CD14-positive monocyte (primary cell): ENCODE measurements around the gene CENPV. TPM values are rescaled to one million over a fixed set of nuclear protein-coding genes. Genes with fewer than 3 reads are reported as not detected.
"Not testable (repeated sequence)": the region's sequence is repeated elsewhere in the genome, so short reads cannot be mapped to it uniquely, and the experiment has no call there.

Experiments used
- DNase-seq, 3 donors: peaks; one replicate each; pipeline ENCODE4 v3.0.0-alpha.2; 2011 to 2022
- H2AFZ ChIP-seq: 2 replicates; pipeline ENCODE4 v1.6.0; 2012; ENCODE audit warnings: mild to moderate bottlenecking, low read depth, low read length, inconsistent platforms; ENCODE audit not compliant: insufficient read depth, poor library complexity, severe bottlenecking
- H3K27ac ChIP-seq, 2 donors: 1 replicate in 1 of 2; 2 replicates in 1 of 2; pipeline ENCODE4 v1.5.1; 2012 to 2013; ENCODE audit warnings: low read length in 2 of 2, control low read depth in 1 of 2, inconsistent platforms in 1 of 2, low read depth in 1 of 2, mild to moderate bottlenecking in 1 of 2
- H3K27me3 ChIP-seq, 2 donors: one replicate each; pipeline versions ENCODE4 v1.6.0 to v1.6.1; 2011 to 2013; ENCODE audit warnings: low read length in 2 of 2; ENCODE audit not compliant: control insufficient read depth in 2 of 2, insufficient read depth in 2 of 2
- H3K36me3 ChIP-seq, 2 donors: replicated peaks in 1 of 2; 1 replicate in 1 of 2; 2 replicates in 1 of 2; pipeline versions ENCODE4 v1.5.1 to v1.6.1; 2012 to 2013; ENCODE audit warnings: low read length in 2 of 2, control low read depth in 1 of 2, inconsistent platforms in 1 of 2, mild to moderate bottlenecking in 1 of 2; ENCODE audit not compliant: insufficient read depth in 2 of 2, control insufficient read depth in 1 of 2
- H3K4me1 ChIP-seq, 2 donors: 1 replicate in 1 of 2; 2 replicates in 1 of 2; pipeline versions ENCODE4 v1.5.1 to v1.6.1; 2012 to 2013; ENCODE audit warnings: low read length in 2 of 2, control low read depth in 1 of 2, inconsistent platforms in 1 of 2, mild to moderate bottlenecking in 1 of 2, moderate library complexity in 1 of 2; ENCODE audit not compliant: insufficient read depth in 2 of 2, control insufficient read depth in 1 of 2
- H3K4me2 ChIP-seq: replicated peaks from 2 replicates; pipeline ENCODE3; 2012; ENCODE audit warnings: low read length, moderate library complexity, mild to moderate bottlenecking; ENCODE audit not compliant: poor library complexity, severe bottlenecking; ENCODE audit errors: extremely low read depth
- H3K4me3 ChIP-seq, 3 experiments: fragments of 200-600 bp in 1 of 3; sonication (generic) in 1 of 3; replicated peaks in 1 of 3; 1 replicate in 2 of 3; 2 replicates in 1 of 3; pipeline ENCODE4 v1.5.1; 2011 to 2013; ENCODE audit warnings: low read length in 3 of 3, mild to moderate bottlenecking in 3 of 3, control low read depth in 2 of 3, low read depth in 2 of 3, inconsistent platforms in 1 of 3, moderate library complexity in 1 of 3
- H3K79me2 ChIP-seq: 2 replicates; pipeline ENCODE4 v1.6.0; 2012; ENCODE audit warnings: mild to moderate bottlenecking, control low read depth, inconsistent platforms, low read length, moderate library complexity; ENCODE audit not compliant: insufficient read depth
- H3K9ac ChIP-seq: 2 replicates; pipeline ENCODE4 v1.6.0; 2017; ENCODE audit warnings: low read length, mild to moderate bottlenecking; ENCODE audit not compliant: insufficient read depth, poor library complexity, severe bottlenecking
- H3K9me3 ChIP-seq, 2 donors: replicated peaks in 1 of 2; 1 replicate in 1 of 2; 2 replicates in 1 of 2; pipeline versions ENCODE4 v1.5.1 to v1.6.1; 2012 to 2013; ENCODE audit warnings: low read length in 2 of 2, control low read depth in 1 of 2; ENCODE audit not compliant: control insufficient read depth in 1 of 2, insufficient read depth in 1 of 2
- H4K20me1 ChIP-seq: 2 replicates; pipeline ENCODE4 v1.6.0; 2012; ENCODE audit warnings: mild to moderate bottlenecking, low read length, control low read depth, moderate library complexity; ENCODE audit not compliant: insufficient read depth
- H3K27ac Mint-ChIP-seq, 7 donors: one replicate each; pipeline ENCODE4 v1.8.0; 2020; ENCODE audit warnings: mild to moderate bottlenecking in 7 of 7, mixed read lengths in 7 of 7, moderate library complexity in 6 of 7, inconsistent platforms in 2 of 7
- H3K27me3 Mint-ChIP-seq, 3 donors: one replicate each; pipeline ENCODE4 v1.8.0; 2021 to 2022; ENCODE audit warnings: low read depth in 3 of 3, mild to moderate bottlenecking in 3 of 3, mixed read lengths in 3 of 3, moderate library complexity in 3 of 3, inconsistent platforms in 1 of 3
- H3K36me3 Mint-ChIP-seq, 2 donors: one replicate each; pipeline ENCODE4 v1.8.0; 2020; ENCODE audit warnings: mixed read lengths in 2 of 2, inconsistent platforms in 1 of 2, mild to moderate bottlenecking in 1 of 2
- H3K4me1 Mint-ChIP-seq: one replicate; pipeline ENCODE4 v1.8.0; 2020; ENCODE audit warnings: mild to moderate bottlenecking, mixed read lengths
- H3K4me3 Mint-ChIP-seq, 2 donors: one replicate each; pipeline ENCODE4 v1.8.0; 2020; ENCODE audit warnings: mild to moderate bottlenecking in 2 of 2, mixed read lengths in 2 of 2, moderate library complexity in 1 of 2
- H3K9me3 Mint-ChIP-seq, 7 donors: one replicate each; pipeline ENCODE4 v1.8.0; 2020 to 2022; ENCODE audit warnings: mixed read lengths in 7 of 7, mild to moderate bottlenecking in 6 of 7, moderate library complexity in 6 of 7, inconsistent platforms in 2 of 7
- CTCF ChIP-seq: fragments of 200-600 bp; IDR thresholded peaks from one replicate; pipeline ENCODE4 v1.8.0; 2022; ENCODE audit warnings: antibody characterized with exemption, mild to moderate bottlenecking
- WGBS: methylation state at CpG from one replicate; pipeline ENCODE4 v1.1.5; 2013; ENCODE audit warnings: missing lambda C conversion rate; ENCODE audit not compliant: insufficient coverage; 5-methylcytosine and 5-hydroxymethylcytosine counted together
- intact Hi-C, 2 donors: fragments of 100-400 bp; cut with micrococcal nuclease; formaldehyde crosslinking; loops; one replicate each; pipeline versions ENCODE4 v1.15.0 to v1.15.1; 2023
- polyA plus RNA-seq, 3 donors: library from polyadenylated mRNA; depleted of rRNA in 1 of 3; unstranded in 2 of 3; stranded (reverse) in 1 of 3; fragments of 300-500 nt in 2 of 3; fragments of >200 nt in 1 of 3; fragmentation: Illumina TruSeq in 2 of 3; gene quantifications; 1 replicate in 2 of 3; 2 replicates in 1 of 3; pipeline ENCODE4 v1.2.3, GENCODE V29; 2012 to 2021

CENPV gene
- polyA plus RNA-seq, 3 donors: 0.50 to 1.1 (median 0.80) TPM

DNA sequence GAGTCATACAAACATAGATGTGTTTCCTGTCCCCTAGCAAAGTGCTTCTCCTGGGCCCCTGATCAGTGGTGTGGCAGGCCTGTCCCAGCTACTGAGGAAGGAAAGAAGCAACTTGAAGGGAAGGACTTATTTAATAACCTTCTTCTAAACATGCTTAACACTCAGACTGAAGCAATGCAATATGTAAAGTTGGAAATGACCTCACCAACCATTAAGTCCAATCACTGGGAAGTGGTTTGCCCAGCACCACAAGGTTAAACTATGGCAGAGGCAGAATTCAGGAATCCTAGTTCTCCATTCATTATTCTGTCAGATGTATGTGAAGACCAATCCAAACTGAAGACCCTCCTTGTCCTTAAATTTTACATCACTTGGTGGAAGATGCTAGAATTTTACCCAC lies 39.1 kb downstream of the CENPV start:
- H3K79me2 ChIP-seq: no peaks in the 10 kb centered on the region
- H3K4me3 ChIP-seq: no peak overlapping the region
- Mint-ChIP-seq H3K36me3 (peaks cover 13 to 14% of the 10 kb centered on the region in 2 donors), H3K9me3 (peaks cover 0 to 5% (median 0%) of the 10 kb centered on the region in 7 donors), H3K27ac (no peak overlapping the region), H3K4me3 (no peak overlapping the region), H3K4me1 (no peaks in the 10 kb centered on the region), H3K27me3 (peaks cover 0 to 2% (median 0%) of the 10 kb centered on the region in 3 donors)
- H2AFZ ChIP-seq: no peak overlapping the region
- no peaks in the 10 kb centered on the region for H4K20me1 ChIP-seq
- intact Hi-C loops: no loop called here
- no peak overlapping the region for H3K27ac ChIP-seq
- no peaks in the 10 kb centered on the region for H3K9me3 ChIP-seq
- no peak overlapping the region for H3K4me2 ChIP-seq
- peaks cover 0 to 4% of the 10 kb centered on the region in 2 donors for H3K36me3 ChIP-seq
- H3K27me3 ChIP-seq: no peaks in the 10 kb centered on the region
- no peaks in the 10 kb centered on the region for H3K4me1 ChIP-seq
- DNase-seq: no peak
- H3K9ac ChIP-seq: no peak overlapping the region
- no peak for TF ChIP-seq CTCF

DNA sequence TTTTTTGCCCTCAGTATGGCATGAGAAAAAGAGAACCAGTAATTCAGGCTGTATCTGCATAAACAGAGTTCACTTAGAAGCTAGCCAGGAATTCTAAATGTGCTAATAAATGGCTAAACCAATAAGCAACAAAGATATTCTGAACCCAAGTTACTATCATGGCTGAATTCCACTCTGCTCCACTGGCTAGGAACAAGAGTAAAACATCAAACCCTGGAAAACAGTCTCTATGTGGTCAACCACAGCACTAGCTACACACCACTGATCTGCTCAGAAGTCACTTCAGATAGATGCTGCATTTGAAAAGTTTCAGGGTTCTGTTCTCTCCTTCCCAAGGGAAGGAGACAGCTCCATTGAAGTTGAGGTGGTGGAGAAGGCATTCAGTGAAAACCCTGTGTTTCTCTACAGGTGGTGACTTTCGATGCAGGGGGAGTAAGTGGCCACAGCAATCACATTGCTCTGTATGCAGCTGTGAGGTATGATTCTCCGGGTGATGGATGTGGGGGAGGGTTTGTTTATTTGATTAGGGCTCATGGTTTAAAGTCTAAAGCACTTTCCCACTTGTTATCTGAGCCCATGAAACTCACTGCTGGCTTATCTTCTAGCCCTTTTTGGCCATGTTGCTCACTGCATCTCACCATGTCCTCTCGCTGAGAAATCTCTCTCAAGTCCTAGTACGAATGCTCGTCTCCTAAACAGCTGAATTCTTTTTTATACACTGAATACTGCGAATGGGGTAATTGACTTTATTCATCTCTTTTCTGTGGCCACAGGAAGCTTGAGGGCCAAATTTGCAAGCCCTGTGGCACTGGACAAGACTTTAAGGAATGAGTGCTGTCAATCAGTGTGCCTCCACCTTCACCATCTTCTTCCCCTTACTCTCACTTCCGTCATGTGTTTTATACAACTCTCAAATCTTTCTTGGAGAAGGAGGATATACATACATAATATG lies 39.9 kb downstream of the CENPV start:
- peaks cover 13 to 14% of the 10 kb centered on the region in 2 donors for H3K36me3 Mint-ChIP-seq

GRCh38 chr17:16312061-16312460 lies 41.2 kb downstream of the CENPV start:
- H3K9me3 Mint-ChIP-seq, H3K27me3 Mint-ChIP-seq, H3K27ac Mint-ChIP-seq, H3K9ac ChIP-seq, H3K9me3 ChIP-seq, H3K79me2 ChIP-seq, H3K4me1 ChIP-seq, H3K4me2 ChIP-seq, DNase-seq, H3K27ac ChIP-seq, H3K27me3 ChIP-seq, H3K4me3 ChIP-seq, H3K4me3 Mint-ChIP-seq, H3K4me1 Mint-ChIP-seq, H4K20me1 ChIP-seq, H3K36me3 ChIP-seq, intact Hi-C loops, H2AFZ ChIP-seq: not testable (repeated sequence)
- WGBS: over 99% methylated on average over 24 of the region's 34 CpGs
- H3K36me3 Mint-ChIP-seq: peaks cover 10 to 14% of the 10 kb centered on the region in 2 donors

More for the DNA sequence above, 39.9 kb downstream of the CENPV start:
- Histone ChIP-seq H3K79me2 (no peaks in the 10 kb centered on the region), H3K9me3 (no peaks in the 10 kb centered on the region), H3K4me3 (no peak overlapping the region), H3K27me3 (no peaks in the 10 kb centered on the region), H3K4me2 (no peak overlapping the region), H3K27ac (no peak overlapping the region), H3K9ac (no peak overlapping the region), H4K20me1 (no peaks in the 10 kb centered on the region), H2AFZ (no peak overlapping the region), H3K36me3 (peaks cover 0 to 4% of the 10 kb centered on the region in 2 donors), H3K4me1 (no peaks in the 10 kb centered on the region)
- no peaks in the 10 kb centered on the region for H3K4me1 Mint-ChIP-seq
- intact Hi-C loops: no loop called here
- no peak overlapping the region for H3K4me3 Mint-ChIP-seq
- H3K27me3 Mint-ChIP-seq: peaks cover 0 to 2% (median 0%) of the 10 kb centered on the region in 3 donors
- H3K27ac Mint-ChIP-seq: no peak overlapping the region
- peaks cover 0 to 3% (median 0%) of the 10 kb centered on the region in 7 donors for H3K9me3 Mint-ChIP-seq
- TF ChIP-seq CTCF: no peak
- no peak for DNase-seq
- 100% methylated on average over 2 of the region's 7 CpGs for WGBS
